CD4-positive, alpha-beta T cell treated with Interleukin-6 for 4 hours (primary cell): ENCODE measurements around the gene PAFAH1B1.
A peak's percentile ranks its signal among the peaks of the same experiment; 100 is the strongest.

Source experiments
- DNase-seq: peaks from one replicate; pipeline ENCODE4 v3.0.0-alpha.2; 2020; ENCODE audit warnings: mixed read lengths

The PAFAH1B1 gene

DNA sequence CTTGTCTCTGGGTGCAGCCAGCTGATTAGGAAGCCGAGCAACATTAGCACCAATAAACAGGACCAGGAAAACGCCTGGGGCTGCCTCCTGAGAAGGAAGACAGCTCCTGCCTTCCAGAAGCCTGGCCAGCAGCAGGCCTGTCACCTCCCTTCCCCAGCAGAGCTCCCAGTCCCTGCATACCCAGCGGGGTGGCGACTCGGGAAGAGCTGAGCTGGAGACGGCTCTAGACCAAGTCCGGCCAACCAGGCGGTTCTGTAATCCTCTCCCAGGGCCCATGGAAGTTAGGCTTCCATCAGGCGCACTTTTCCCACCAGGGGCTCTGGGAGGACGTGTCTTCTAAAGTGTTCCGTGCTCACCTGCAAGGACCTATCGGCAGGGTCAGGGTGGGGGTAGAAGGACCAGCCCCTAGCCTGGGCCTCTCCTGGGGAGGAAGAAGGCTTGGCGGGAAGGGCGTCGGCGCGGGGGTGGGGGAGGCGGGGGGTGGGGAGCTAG, 130.1 kb downstream of the PAFAH1B1 start:
- DNase-seq, result no peak

DNA sequence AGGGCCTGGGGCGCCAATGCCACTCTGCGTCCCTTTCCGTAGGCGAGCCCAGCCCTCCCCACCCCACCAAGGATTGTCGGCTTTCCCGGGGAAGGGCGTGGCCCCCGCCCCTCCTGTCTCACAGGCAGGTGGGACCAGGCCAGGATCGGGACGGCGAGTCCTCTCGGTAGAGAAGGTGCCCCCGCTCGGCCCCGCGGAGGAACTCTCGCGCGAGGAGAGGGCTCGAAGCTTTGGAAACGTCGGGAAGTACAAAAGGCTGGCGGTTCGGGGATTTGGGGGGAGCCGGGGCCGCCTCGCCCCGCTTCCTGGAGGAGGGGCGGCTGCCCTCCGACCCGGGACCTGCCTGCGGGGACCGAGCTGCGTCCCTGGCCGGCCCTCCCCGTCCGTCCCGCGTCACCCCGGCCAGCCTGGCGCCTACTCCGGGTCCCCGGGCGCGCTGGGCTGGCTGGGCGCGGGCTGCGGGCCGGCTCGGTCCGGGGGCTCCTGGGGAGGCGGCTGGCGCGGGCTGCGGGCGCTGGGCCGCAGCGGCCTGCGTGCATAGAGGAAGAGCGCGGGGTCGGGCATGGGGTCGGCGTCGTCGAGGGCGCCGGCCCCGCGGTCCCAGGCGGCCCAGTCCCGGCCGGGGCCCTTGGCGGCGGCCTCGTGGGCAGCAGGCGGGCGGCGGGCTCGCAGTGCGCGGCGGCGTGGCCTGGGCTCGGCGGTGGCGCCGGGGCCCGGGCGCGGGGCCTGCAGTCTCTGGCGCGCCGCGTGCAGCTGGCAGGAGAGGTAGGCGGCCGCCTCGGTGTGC, 130.7 kb downstream of the PAFAH1B1 start:
- DNase-seq, result no peak

DNA sequence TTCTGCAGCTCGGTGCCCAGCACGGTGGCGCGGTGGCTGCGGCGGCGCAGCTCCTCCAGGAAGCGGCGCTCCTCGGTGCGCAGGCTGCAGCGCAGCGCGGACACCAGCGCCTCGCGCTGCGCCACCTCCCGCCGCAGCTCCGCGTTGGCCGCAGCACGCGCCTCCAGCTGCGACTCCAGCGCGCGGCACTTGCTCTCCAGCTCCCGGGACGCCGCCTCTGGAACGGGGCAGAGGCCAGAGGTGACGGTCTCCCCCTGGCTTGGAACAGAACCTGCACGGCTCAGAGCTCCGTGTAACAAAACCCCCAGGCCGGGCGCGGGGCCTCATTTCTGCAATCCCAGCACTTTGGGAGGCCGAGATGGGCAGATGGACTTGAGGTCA, 131.3 kb downstream of the PAFAH1B1 start:
- peak; percentile 59 for DNase-seq

DNA sequence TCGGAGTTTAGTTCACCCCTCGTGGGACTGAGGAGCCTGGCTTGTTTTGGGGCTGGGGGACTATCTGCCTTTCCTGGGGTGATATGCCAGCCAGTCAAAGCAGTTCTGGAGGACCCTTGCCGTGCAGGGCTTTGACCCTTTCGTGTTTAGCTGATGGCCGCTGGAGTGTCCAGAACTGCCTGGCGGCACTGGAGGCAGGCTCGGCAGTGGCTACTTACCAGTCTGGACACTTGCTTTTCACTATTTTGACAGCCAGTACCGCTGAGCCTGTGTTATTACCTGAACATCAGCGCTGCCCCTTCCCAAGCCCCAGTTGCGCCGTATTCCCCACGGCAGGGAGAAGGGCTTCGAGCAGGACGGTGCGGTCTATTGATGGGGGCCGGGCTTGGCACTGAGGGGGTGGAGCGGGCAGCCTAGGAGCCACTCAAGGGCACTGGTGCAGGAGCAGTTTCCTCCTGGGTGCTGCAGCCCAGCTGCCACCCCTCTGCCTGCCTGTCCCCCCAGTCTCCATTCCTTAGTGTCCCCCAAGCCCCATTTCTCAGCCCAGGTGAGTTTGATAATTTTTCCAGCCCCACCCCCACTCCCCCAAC, 137.4 kb downstream of the PAFAH1B1 start:
- DNase-seq, result no peak

DNA sequence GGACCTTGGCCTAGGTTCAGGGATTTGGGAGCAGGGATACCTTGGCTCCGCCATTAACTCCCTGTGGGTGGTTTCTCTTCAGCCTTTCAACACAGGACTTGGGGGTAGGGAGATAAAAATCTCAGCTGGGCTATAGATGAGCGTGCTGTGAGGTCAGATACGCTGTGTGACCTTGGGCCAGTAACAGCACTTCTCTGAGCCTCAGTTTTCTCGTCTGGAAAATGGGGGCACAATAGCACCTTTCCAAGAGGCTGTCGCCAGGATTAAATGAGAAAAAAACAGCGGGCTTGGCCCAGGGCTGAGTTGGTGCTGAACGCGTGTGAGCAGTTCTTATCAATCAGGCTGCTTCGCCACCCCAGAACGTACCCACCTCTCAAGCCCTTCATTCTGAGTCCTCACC, 138.4 kb downstream of the PAFAH1B1 start:
- DNase-seq, result no peak

DNA sequence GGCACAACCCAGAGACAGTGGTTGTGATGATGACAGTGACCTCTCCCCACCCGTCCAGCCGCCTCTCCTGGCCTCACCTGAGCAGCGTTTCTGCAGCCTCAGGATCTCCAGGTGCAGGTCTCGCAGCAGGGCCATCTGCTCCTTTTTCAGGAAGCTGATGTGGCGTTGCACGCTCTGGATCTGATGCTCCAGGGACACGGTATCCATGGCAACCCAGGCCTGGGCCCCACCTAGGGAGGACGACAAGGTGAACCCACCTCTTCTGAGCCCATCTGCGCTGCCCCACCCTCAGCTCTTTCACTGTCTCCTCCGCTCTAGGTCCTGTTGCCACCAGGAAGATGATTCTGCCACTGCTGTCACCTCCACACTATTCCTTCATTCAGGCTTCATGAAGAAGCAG, 141.5 kb downstream of the PAFAH1B1 start:
- DNase-seq, result no peak
